Endometrium (tissue), 2 donors: ENCODE data around the gene RABGGTA.

Source experiments
- FAIRE-seq: peaks from 2 replicates; lab custom pipeline; 2012; peaks lifted over from hg19 to GRCh38; lab: Jason Lieb, UNC
- donor health status: control.
- donor health status: control.

The RABGGTA gene

DNA sequence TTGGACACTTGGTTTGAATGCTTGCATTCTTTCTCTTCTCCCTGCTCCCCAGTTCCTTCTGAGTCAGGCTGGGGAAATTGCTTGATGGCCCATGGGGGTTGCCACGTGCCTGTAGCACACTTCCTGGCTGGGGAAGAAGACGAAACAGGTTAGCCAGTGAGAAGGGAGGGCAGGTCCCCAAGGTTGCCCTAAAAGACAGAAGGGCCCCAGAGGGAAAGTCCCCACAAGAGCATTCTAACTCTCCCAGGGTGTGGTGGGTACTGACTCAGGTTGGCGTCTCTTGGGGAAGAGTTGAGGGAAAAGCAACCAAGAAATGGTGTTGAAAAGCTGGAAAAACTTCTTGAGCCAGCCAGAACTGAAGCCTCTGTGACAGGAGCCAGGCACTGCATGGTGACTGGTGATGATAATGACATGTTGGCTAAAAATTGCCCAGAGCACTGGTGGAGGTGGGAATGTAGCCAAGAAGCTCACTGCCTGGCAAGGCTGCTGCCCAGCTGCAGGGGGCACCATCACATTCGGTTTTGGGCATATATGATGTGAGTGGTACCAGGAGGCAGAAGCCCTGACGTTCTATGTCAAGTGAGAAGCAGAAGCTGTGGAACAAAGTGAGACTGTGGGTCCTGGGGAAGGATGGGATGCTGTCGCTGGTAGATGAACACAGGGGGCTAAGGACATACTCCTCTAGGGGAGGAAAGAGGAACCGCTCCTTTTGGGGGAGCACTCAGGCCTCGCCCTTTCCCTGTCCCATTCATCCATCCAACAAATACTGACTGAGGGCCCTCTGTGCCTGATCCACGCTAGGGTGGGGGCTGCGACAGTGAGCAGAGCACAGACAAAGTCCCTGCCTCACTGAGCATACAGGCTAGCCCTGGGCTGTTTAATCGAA, 8.1 kb upstream of the RABGGTA start:
- no peak for FAIRE-seq

DNA sequence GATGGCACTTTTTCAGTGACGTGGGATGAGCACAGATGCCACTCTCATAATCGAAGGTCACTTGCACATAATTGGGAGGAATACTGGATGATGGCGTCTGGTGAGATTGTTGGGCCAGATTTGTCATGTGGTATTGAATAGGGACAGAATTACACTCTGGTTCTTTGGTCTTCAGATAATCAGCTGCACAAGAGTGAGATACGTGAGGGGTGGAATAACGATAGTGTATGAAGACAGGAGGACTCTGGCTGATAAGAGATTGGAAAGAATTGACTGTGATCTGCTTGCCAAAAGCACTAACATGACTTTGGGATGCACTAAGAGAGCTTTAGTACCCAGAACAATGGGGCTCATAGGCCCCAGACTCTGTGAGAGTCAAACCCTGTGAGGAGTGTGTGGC, 7.0 kb upstream of the RABGGTA start:
- no peak for FAIRE-seq

DNA sequence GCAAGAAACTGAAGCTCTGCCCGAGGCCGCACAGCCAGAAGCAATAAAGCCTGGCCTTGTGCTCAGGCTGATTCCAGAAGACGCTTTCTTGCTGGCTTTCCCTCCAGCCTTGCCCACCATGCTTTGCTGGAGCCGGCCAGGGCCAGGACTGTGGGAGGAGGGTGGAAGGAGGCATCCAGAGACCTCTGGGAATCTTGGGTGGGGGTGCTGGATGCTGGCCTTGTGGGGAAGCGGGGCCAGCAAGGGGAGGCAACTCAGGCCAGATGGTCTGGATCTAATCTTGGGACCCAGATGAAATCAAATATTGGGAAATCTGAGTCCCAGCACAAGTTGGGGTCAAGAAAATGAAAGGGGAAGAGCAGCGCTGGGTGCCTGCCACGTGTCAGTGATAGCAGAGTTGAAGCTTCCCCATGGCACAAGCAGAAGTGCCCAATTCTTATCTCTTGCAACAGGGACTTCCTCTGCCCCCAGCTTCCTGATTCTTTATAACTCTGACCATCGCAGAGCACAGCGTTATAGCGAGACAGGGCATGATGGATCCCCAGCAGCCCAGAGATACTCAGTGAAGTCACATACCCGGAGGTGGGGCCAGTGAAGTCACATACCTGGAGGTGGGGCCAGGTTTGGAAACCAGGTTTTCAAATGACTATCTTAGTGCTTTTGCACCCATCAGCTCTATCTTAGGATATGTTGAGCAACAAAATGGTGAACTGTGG, 6.4 kb upstream of the RABGGTA start:
- no peak for FAIRE-seq

DNA sequence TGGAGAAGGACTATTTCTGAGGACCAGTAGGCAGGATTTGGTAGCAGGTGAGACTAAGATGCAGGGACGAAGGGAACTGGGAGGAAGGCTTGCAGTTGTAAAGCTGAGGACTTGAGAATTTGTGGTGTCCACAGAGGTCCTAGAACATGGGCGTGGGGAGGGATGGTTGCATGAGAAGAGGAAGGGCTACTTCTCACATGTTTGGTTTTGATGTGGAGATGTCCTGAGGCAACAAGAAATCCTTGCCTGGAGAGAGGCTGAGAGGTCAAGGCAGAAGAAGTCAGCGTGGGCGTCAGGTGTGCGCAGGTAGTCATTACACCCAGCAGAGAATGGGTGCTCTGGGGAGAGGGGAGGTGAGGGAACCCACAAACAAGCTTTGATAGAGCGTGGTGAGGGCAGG, 5.7 kb upstream of the RABGGTA start:
- FAIRE-seq, result no peak

DNA sequence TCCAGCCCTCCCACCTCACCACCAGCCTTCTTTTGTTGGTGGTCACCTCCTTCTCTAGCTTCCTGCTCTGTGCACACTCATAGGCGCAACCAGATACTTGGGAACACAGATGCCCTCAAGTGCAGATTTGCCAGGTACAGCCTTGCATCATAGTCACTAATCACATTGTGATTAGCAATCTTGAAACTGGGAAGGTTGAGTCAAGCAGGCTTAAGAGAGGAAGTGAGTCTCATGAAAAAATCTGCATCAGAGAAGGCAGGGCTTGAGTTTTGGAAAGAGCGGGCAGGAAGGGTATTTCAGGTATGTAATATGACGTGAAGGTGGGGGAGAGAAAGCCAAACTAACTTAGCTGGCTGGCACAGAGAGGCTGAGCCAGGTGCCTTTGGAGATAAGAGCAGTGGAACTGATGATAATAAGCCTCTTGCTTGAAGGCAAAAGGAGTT, 2.7 kb upstream of the RABGGTA start:
- no peak for FAIRE-seq

DNA sequence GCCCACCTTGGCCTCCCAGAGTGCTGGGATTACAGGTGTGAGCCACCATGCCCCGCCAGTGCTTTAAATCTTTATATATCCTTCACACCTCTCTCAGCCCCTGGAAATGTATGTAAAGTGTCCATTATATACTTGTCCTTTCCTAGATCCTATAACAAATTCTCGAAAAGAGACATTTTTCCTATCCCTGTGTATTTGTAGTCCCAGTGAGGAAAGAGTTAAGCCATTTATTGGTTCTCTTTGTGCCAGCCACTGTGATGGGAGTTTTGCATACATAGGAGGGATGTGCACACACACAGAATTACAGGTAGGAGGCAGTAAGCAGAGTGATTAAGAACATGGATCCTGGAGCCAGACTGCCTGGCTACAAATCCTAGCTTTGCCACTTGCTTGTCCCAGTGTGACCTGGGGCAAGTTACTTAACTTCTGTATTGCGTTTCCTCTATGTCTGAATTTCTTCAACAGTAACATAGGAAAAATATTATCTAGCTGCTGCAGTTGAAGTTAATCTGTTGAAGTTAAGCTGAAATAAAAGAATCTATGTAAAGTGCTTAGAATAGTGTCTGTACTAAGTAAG, 2.1 kb upstream of the RABGGTA start:
- FAIRE-seq, result no peak

DNA sequence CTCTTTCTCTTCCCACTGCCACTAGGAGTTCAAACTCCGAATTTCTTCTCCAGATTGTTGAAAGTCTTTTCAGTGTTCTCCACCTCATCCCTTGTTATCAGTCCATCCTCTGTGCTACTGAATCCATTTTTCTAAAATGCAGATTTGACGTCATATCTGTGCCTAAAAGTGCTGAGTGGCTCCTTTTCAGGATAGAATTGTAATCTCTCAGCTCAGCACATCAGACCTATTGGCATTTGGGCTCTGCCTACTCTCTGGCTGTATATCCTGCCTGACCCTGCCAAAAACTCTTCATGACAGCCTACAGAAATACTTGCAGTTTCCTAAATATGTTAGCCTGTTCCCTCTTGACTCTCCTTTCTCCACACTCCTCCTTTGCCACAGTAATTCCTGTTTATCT, 1.1 kb upstream of the RABGGTA start:
- no peak for FAIRE-seq

DNA sequence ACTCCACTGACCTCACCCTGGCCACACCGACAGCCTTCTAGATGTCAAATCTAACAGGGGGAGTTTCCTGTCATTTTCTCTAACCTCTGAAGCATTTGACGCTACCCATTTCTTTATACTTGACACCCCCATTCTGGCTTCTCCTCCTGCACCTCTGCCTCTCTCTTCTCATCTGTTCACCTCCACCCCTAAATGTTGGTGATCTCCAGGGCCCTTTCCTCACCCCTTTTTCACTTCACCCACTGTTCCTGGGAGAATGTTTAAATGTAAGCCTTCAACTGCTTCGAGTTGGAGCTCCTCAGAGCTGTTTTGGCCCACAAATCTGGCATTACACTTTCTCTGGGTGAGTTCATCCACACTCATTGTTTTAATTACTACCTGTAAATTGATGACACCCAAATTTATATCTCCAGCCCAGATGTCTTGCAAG, 452 bp upstream of the RABGGTA start:
- FAIRE-seq, result no peak

DNA sequence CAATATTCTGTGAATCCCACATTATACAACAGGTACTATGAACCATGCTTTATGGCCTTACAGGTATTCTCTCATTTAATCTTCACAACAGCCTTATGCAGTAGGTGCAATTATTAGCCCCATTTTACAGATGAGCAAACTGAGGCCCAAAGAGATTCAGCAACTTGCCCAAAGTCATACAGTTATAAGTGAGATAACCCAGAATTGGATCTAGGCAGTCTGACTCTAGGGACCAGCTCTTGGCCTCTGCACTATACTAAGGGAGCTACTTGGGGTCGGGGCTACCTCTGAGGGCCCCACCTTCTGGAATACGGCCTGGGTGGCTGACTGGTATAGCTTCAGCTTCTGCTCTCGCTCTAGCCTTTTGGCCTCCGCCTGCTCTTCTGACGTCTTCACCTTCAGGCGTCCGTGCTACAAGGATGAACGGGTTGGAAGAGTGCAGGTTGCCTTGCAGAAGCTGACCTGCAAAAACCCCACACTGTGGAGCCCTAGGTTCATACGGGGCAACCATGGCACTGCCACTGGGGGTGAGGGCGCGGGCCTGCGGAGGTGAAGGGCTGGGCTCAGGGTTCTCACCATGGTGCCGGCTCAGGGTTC, 762 bp downstream of the RABGGTA start:
- FAIRE-seq, result no peak

DNA sequence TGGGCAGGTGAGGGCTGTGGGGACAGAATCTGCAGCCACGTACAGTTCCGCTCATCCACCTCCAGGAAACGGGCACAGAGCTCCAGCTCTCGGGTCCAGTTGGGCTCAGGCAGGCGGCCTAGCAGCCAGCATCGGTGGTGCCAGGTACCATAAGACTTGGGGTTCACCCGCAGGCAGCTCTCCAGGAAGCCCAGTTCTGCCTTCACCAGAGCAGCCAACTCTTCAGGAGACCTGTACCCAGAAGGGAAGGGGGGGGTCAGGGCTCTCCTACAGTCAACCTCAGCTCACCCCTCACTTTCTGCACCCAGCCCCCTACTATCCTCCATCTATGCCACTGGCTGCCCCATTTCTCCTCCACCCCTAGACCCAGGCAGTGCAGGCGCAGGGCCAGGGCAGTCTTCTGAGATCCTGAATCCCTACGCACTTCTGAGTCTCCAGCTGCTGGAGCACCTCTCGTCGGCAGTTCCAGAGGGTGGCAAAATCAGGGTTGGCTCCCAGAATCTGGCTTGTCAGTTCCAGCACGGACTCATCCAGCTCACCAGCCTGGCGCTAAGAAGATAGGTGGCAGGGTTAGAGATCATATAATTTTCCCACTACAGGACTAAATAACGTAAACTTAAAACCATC, 1.4 kb downstream of the RABGGTA start:
- no peak for FAIRE-seq

DNA sequence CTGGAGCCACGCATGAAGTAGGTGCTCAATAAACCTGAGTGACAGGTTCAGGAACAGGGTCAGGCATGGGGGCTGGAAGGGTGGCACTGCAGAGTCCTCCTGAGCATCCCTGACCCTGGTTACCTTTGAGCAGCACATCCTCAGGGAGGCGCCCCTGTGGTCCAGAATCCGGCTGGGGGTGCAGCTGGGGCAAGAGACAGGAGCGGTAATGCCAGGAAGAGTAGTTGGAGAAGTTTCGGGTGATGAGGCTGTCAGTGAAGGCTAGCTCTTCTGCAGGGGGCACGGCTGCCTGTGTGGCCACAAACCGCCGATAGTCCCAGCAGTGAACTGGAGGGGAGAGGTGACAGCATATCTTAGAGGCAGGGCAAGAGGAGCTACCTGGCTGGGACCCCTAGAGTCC, 2.0 kb downstream of the RABGGTA start:
- FAIRE-seq, result no peak

DNA sequence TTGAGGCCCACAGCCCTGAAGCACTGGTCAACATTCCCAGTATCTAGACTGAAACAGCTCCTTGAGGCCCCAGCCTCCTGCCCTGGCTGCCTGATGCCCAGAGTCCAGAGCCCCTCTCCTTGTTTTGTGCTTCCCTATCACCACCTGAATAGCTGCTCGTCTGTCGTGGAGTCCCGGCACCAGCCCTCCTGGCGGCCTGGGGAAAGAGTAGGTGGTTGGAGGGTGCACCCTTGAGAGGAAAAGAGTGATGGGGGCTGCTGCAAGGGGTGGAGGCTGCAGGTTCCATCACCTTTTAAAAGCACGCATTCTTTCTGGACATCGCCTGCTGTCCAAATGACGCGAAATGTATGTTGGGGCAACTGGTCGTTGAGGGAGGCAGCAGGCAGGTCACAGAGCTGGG, 3.2 kb downstream of the RABGGTA start:
- no peak for FAIRE-seq

DNA sequence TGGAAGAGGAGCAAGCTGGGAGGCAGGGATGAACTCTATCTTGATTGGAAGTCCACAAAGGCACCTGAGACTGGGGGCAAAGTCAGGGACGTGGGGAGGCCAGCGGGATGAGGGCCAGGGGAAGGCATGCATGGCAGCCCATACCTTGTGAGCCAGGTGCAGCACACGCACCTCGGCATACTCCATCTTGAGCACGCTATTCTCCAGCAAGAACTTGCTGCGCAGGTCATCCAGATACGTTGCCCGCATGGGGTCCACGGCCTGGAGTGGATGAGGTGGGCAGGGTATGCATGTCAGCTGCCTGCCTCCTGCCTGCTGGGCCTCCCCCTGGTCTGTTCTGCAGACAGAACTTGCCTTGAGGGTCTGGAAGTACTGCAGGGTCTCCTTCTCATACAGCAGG, 3.9 kb downstream of the RABGGTA start:
- no peak for FAIRE-seq

DNA sequence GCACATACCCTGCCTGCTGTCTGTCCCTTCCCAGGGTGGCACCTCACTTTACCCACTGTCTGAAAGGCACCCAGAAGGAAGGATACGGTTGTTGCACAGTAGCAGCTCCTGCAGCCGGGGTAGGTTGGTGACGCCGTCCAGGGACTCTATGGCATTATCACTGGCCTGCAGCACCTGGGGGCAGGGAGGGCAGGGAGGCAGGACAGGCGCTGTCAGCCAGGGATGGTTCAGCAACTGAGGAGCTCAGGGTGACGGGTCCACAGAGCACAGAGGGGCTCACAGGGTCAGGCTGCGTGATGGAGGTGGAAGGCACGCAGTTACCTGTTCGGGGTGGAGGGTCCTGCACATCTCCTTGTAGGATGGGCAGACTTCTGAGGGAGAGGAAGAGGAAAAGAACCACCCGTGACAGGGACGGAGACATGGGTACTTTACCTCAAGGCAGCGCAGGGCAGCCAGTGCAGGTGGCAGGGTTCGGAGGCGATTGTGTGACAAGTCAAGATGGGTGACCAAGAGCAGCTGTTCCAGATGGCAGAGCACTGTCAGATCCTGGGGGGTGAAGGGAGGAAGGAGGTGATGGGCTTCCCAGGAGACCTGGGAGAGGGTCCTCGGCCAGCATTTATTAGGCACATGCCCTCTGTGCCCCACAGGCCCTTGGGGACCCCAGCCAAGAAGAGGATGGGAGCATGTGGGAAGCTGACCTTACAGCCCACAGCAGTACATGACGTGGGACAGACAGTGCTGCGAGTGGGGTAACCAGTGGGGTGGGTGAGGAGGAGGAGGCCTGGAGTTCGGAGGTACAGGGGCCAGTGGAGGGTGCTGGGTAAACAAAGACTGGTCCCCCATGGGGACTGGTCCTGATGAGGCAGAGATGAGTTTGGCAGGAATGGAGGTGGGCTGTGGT, 4.8 kb downstream of the RABGGTA start:
- FAIRE-seq, result no peak

DNA sequence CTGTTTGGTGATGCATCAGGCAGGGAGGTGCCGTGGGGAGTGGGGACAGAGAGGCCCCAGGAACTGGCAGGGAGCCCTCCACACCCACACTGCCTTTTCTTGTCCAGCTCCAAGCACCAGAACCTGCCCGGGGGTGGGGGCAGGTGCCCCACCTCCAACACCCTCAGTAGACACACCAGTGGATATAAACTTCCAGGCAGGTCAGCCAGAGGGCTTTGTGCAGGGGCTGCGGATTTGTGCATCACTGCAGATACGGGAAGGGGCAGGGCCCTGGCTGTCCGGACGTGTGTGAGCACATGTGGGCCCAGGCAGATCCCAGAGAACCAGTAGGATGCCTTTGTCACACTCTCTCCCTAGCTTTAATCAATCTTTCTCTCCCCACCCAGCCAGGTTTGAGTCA, 7.1 kb downstream of the RABGGTA start:
- FAIRE-seq, result no peak

DNA sequence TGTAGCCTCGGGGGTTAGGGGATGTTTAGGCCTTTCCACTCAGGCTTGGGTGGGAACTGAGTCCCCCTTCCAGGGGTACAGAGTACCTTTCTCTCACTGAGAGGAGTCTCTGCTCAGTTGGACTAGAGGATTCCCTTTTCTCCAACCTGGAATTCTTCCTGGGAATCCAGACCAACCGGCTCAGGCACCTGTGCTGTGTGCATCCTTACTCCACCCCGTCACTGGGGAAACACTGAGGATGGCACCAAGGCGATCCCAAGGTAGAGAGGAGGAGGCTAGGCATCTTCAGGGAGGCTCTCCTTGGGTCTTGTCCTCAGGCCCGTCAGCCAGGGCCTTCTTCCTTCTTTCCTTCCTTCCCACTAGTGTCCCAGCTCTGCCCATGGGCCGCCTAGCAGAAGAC, 7.5 kb downstream of the RABGGTA start:
- FAIRE-seq, result no peak

DNA sequence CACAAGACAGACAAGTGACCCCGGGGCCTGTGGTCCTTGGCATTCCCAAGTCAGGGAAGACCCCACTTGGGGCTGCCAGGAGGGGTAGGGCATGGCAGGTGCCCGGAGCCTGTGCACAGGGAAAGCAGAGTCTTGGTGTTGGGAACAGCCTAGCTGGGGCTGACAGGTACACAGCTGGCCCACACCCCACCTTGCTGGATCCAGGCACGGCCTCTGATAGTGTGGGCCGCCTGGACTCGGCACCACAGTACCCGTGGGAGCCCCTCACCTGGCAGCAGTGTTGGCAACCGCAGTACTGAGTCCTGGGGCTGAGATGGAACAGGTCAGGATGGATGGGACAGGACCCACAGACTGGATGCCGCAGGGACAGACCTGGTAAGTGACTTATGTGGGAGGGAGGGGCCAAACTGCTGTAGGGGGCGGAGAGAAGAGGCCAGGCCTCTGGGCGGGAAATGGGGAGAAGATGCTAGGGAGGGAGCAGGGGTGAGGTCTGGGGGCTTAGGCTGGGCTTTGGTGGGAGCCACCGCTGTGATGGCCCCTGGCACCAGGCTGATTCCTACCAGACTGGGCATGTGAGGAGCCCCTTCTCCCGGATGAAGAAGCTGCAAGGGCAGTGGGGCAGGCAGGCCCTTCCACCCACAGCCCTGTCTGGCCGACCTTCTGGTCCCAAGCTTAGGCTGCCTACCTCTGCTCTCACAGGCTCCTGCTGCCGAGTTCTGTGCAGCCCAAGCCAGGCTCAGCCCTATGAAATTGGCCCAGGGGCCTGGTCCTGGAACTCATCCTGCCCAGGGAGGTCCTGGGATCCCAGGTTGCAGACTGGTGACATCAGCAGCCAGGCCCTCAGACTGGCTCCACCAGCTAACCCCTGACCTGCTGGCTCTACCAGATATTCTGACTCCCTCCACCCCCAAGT, 8.3 kb downstream of the RABGGTA start, which contains the start of gene TGM1:
TSS of gene TGM1 (minus strand) at position 357 of the 913 bp plus-strand sequence. CDS start 825 bp downstream, outside the sequence.
- no peak for FAIRE-seq

DNA sequence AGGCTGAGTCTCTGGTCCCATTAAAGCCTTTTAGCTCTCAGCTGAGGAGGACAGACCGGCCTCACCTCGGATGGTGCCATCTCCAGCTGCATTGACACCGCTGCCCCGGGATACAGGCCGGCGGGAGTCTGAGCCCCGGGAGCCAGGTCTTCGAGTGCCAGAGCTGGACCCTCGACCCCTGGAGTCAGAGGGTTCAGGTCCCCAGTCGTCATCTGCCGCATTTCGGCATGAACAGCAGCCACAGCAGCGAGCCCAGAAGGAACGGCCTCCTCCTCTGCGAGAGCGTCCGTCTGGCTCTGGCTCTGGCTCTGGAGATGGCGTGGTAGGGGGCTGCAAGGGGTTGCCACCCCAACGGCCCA, 9.4 kb downstream of the RABGGTA start:
- no peak for FAIRE-seq

DNA sequence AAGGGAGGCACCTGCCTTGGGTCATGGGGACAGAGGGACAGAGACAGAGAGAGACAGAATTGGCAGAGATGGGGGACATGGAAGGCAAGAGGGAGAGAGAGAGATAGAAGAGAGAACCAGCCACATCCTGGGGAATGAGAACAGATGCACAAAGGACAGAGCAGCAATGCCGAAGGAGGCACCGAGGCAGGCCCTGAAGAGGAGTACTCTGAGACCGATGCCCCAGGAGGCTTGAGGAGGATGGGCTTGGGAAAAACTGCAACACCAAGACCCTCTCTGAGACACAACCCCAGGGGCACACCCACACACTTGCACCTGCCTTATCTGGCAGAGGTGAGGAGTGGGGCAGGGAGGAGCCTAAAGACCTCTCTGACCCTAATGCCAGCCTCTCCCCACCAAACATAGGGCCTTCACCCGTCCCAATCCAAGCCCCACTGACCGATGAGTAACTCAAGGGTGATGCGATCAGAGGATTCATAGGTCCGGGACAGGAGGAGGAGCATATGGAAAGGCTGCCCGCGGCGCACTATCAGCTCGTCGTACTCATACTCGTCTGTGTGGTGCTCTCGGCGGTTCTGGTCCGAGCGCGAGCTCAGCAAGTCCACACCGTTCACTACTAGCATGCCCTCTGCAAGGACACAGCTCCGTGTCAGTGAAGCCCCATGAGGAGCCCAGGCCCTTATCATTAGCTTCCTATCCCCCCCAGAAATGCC, 10.0 kb downstream of the RABGGTA start:
- FAIRE-seq, result no peak
